Neuronal stem cell (in vitro differentiated cells): ENCODE results near the gene BCR.

Experiments used
- DNase-seq: peaks from one replicate; pipeline ENCODE4 v3.0.0-alpha.2; 2013; ENCODE audit warnings: low spot score
- H2AFZ ChIP-seq: one replicate; pipeline ENCODE4 v1.6.1; 2013; ENCODE audit warnings: mild to moderate bottlenecking, low read length, inconsistent platforms
- H2AK5ac ChIP-seq: 2 replicates; pipeline ENCODE4 v1.6.1; 2013; ENCODE audit warnings: low read depth, mild to moderate bottlenecking, inconsistent platforms, low read length, moderate library complexity, mixed read lengths
- H2BK120ac ChIP-seq: 2 replicates; pipeline ENCODE4 v1.6.1; 2013; ENCODE audit warnings: low read depth, mild to moderate bottlenecking, inconsistent platforms, low read length, moderate library complexity, mixed read lengths
- H2BK12ac ChIP-seq: one replicate; pipeline ENCODE4 v1.6.1; 2013; ENCODE audit warnings: low read length, inconsistent platforms
- H2BK15ac ChIP-seq: 2 replicates; pipeline ENCODE4 v1.6.1; 2013; ENCODE audit warnings: mild to moderate bottlenecking, low read length, inconsistent platforms, mixed read lengths
- H2BK5ac ChIP-seq: one replicate; pipeline ENCODE4 v1.6.1; 2013; ENCODE audit warnings: inconsistent platforms, mild to moderate bottlenecking, low read length, moderate library complexity
- H3K14ac ChIP-seq: one replicate; pipeline ENCODE4 v1.6.1; 2013; ENCODE audit warnings: low read length, inconsistent platforms
- H3K18ac ChIP-seq: 2 replicates; pipeline ENCODE4 v1.6.1; 2013; ENCODE audit warnings: low read length, inconsistent platforms
- H3K23ac ChIP-seq: 2 replicates; pipeline ENCODE4 v1.6.1; 2013; ENCODE audit warnings: low read depth, mild to moderate bottlenecking, mixed read lengths, low read length, inconsistent platforms; ENCODE audit not compliant: poor library complexity
- H3K27ac ChIP-seq: replicated peaks from 3 replicates; pipeline ENCODE4 v1.5.1; 2013; ENCODE audit warnings: low read length, inconsistent platforms
- H3K27me3 ChIP-seq, 3 experiments: 2 replicates each; pipeline ENCODE4 v1.6.1; 2013; ENCODE audit warnings: low read length in 3 of 3, mild to moderate bottlenecking in 2 of 3, inconsistent platforms in 1 of 3, low read depth in 1 of 3, mixed read lengths in 1 of 3, moderate library complexity in 1 of 3; ENCODE audit not compliant: control insufficient read depth in 3 of 3, insufficient read depth in 3 of 3
- H3K36me3 ChIP-seq, 2 donors: replicated peaks in 1 of 2; 2 replicates each; pipeline ENCODE4 v1.6.1; 2013; ENCODE audit warnings: low read length in 2 of 2; ENCODE audit not compliant: control insufficient read depth in 2 of 2, insufficient read depth in 2 of 2
- H3K4ac ChIP-seq: 2 replicates; pipeline ENCODE4 v1.6.1; 2013; ENCODE audit warnings: inconsistent platforms, mild to moderate bottlenecking, low read length, moderate library complexity
- H3K4me1 ChIP-seq, 2 donors: 1 replicate in 1 of 2; 2 replicates in 1 of 2; pipeline ENCODE4 v1.6.1; 2013; ENCODE audit warnings: low read length in 2 of 2, low read depth in 1 of 2; ENCODE audit not compliant: control insufficient read depth in 2 of 2, insufficient read depth in 1 of 2
- H3K4me2 ChIP-seq: one replicate; pipeline ENCODE4 v1.6.1; 2013; ENCODE audit warnings: mild to moderate bottlenecking, low read length, inconsistent platforms; ENCODE audit not compliant: insufficient read depth, poor library complexity, severe bottlenecking
- H3K4me3 ChIP-seq, 2 donors: 2 replicates each; pipeline ENCODE4 v1.5.1; 2013; ENCODE audit warnings: low read length in 2 of 2, mild to moderate bottlenecking in 2 of 2, inconsistent platforms in 1 of 2, moderate library complexity in 1 of 2
- H3K79me1 ChIP-seq: one replicate; pipeline ENCODE4 v1.6.1; 2013; ENCODE audit warnings: low read depth, mild to moderate bottlenecking, inconsistent platforms, low read length, moderate library complexity
- H3K9ac ChIP-seq: one replicate; pipeline ENCODE4 v1.6.1; 2013; ENCODE audit warnings: mild to moderate bottlenecking, low read depth, low read length, inconsistent platforms; ENCODE audit not compliant: poor library complexity
- H3K9me3 ChIP-seq, 2 donors: replicated peaks in 1 of 2; 2 replicates each; pipeline versions ENCODE3 to v1.6.1; 2013; ENCODE audit warnings: low read length in 2 of 2, mild to moderate bottlenecking in 2 of 2, inconsistent platforms in 1 of 2, low read depth in 1 of 2, mixed read lengths in 1 of 2, moderate library complexity in 1 of 2; ENCODE audit not compliant: control insufficient read depth in 2 of 2, insufficient read depth in 1 of 2
- H4K8ac ChIP-seq: one replicate; pipeline ENCODE4 v1.6.1; 2013; ENCODE audit warnings: low read depth, mild to moderate bottlenecking, inconsistent platforms, low read length, moderate library complexity
- H4K91ac ChIP-seq: one replicate; pipeline ENCODE4 v1.6.1; 2013; ENCODE audit warnings: low read length, low read depth, mild to moderate bottlenecking, inconsistent platforms; ENCODE audit not compliant: poor library complexity
- WGBS, 2 donors: extraction: QIAGEN DNeasy Blood & Tissue Kit; methylation state at CpG; one replicate each; pipeline ENCODE4 v1.1.7; 2013; ENCODE audit warnings: missing lambda C conversion rate in 2 of 2, mixed read lengths in 1 of 2; ENCODE audit not compliant: insufficient read length in 2 of 2, insufficient replicate concordance in 1 of 2; ENCODE audit errors: extremely low coverage in 2 of 2; 5-methylcytosine and 5-hydroxymethylcytosine counted together

The BCR gene

GRCh38 chr22:23240639-23241389 lies 60.5 kb downstream of the BCR start:
- H3K36me3 ChIP-seq: peaks cover 0 to 2% of the 10 kb centered on the region in 2 donors
- H2BK15ac ChIP-seq: peak overlapping the region; percentile 72
- no peak overlapping the region for H3K4me3 ChIP-seq
- H3K9me3 ChIP-seq: peaks cover 2 to 6% of the 10 kb centered on the region in 2 donors
- H3K9ac ChIP-seq: peak overlapping the region; percentile 63
- peak overlapping the region; percentile 47 for H3K14ac ChIP-seq
- H2AK5ac ChIP-seq: peak overlapping the region; percentile 98
- H3K18ac ChIP-seq: peak overlapping the region; percentile 91
- H3K79me1 ChIP-seq: peaks cover 17% of the 10 kb centered on the region
- peak overlapping the region; percentile 66 for H3K23ac ChIP-seq
- peak overlapping the region; percentile 94 for H3K27ac ChIP-seq
- H3K27me3 ChIP-seq: no peaks in the 10 kb centered on the region
- H4K8ac ChIP-seq: peak overlapping the region; percentile 55
- no peak overlapping the region for H2AFZ ChIP-seq
- H2BK120ac ChIP-seq: peak overlapping the region; percentile 85
- no peak overlapping the region for H3K4me2 ChIP-seq
- DNase-seq: no peak
- WGBS, 2 donors: 100% methylated on average over 1 of the region's 13 CpGs; no CpG with 5 or more reads in 1 of the 2 donors
- peaks cover 40 to 55% of the 10 kb centered on the region in 2 donors for H3K4me1 ChIP-seq
- H2BK12ac ChIP-seq: no peak overlapping the region
- peak overlapping the region; percentile 94 for H4K91ac ChIP-seq
- peak overlapping the region; percentile 91 for H2BK5ac ChIP-seq
- H3K4ac ChIP-seq: peak overlapping the region; percentile 25

- H2BK12ac ChIP-seq: peak overlapping the region; percentile 91
- WGBS, 2 donors: no CpG with 5 or more reads among the region's 8 CpGs
- peak overlapping the region; percentile 63 for H3K9ac ChIP-seq
- H3K9me3 ChIP-seq: peaks cover 2 to 6% of the 10 kb centered on the region in 2 donors
- H4K91ac ChIP-seq: peak overlapping the region; percentile 94
- peaks cover 0 to 2% of the 10 kb centered on the region in 2 donors for H3K36me3 ChIP-seq
- H2BK5ac ChIP-seq: peak overlapping the region; percentile 91
- H2BK120ac ChIP-seq: peak overlapping the region; percentile 85
- no peak for DNase-seq
- H3K4me2 ChIP-seq: peak overlapping the region; percentile 61
- peak overlapping the region in 1 of 2 donors; percentile 31 for H3K4me3 ChIP-seq
- H2BK15ac ChIP-seq: peak overlapping the region; percentile 72
- peak overlapping the region; percentile 79 for H3K4ac ChIP-seq
- no peak overlapping the region for H2AFZ ChIP-seq
- no peak overlapping the region for H4K8ac ChIP-seq
- H3K27ac ChIP-seq: peak overlapping the region; percentile 94
- H3K79me1 ChIP-seq: peaks cover 17% of the 10 kb centered on the region
- peak overlapping the region; percentile 47 for H3K14ac ChIP-seq
- peak overlapping the region; percentile 91 for H3K18ac ChIP-seq
- H3K23ac ChIP-seq: peak overlapping the region; percentile 92
- H3K27me3 ChIP-seq: no peaks in the 10 kb centered on the region
- peak overlapping the region; percentile 98 for H2AK5ac ChIP-seq
- peaks cover 40 to 46% of the 10 kb centered on the region in 2 donors for H3K4me1 ChIP-seq
These were observed 61.5 kb downstream of the BCR start for GRCh38 chr22:23241562-23242472.

GRCh38 chr22:23242473-23243001 lies 62.2 kb downstream of the BCR start:
- peak; percentile 62 for DNase-seq
- H3K4me1 ChIP-seq: peaks cover 34 to 46% of the 10 kb centered on the region in 2 donors

More at GRCh38 chr22:23242473-23243001, 62.2 kb downstream of the BCR start:
- Histone ChIP-seq H3K79me1 (peaks cover 20% of the 10 kb centered on the region), H2BK5ac (peak overlapping the region; percentile 89), H3K14ac (no peak overlapping the region), H2BK12ac (no peak overlapping the region), H3K27me3 (no peaks in the 10 kb centered on the region), H2AK5ac (peak overlapping the region; percentile 36), H3K18ac (peak overlapping the region; percentile 49), H3K36me3 (peaks cover 0 to 2% of the 10 kb centered on the region in 2 donors), H3K9me3 (peaks cover 2 to 6% of the 10 kb centered on the region in 2 donors), H3K9ac (no peak overlapping the region), H4K8ac (no peak overlapping the region), H2AFZ (no peak overlapping the region), H2BK120ac (no peak overlapping the region), H3K4ac (no peak overlapping the region), H3K27ac (peak overlapping the region; percentile 94), H2BK15ac (no peak overlapping the region), H4K91ac (peak overlapping the region; percentile 47), H3K23ac (peak overlapping the region; percentile 92), H3K4me2 (peak overlapping the region; percentile 61), H3K4me3 (peak overlapping the region in 1 of 2 donors; percentile 31)
- WGBS, 2 donors: no CpG with 5 or more reads among the region's 10 CpGs
